ENCODE data around the gene UBR2.

- TF ChIP-seq CTCF (IDR thresholded peaks at IDR 0.05) (no peak), POLR2A (IDR thresholded peaks at IDR 0.05) (no peak)
Observed at GRCh38 chr6:42735976-42736375, 172.1 kb downstream of the UBR2 start.

All from tibial nerve (tissue), 3 donors.